ENCODE data around the gene CHEK2.

CHEK2 gene

DNA sequence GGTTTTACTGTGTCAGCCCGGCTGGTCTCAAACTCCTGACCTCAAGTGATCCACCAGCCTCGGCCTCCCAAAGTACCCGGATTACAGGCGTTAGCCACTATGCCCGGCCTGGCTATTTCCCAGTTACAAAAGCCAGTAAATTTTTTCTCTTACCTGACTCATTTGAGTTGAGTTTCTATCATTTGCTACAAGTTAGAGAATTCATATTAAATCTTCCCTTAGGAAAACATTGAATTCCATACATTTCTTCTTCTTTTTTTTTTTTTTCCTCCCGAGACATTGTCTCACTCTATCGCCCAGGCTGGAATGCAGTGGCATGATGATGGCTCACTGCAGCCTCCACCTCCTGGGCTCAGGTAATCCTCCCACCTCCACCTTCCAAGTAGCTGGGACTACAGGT is 26.0 kb downstream of the CHEK2 start:
- no peak for TF ChIP-seq GABPA (IDR thresholded peaks at IDR 0.05; ENCODE audit: low read depth)
- TF ChIP-seq SPI1 (IDR thresholded peaks at IDR 0.05; ENCODE audit: borderline replicate concordance, low read depth), result no peak
- TF ChIP-seq, protein P1, sequence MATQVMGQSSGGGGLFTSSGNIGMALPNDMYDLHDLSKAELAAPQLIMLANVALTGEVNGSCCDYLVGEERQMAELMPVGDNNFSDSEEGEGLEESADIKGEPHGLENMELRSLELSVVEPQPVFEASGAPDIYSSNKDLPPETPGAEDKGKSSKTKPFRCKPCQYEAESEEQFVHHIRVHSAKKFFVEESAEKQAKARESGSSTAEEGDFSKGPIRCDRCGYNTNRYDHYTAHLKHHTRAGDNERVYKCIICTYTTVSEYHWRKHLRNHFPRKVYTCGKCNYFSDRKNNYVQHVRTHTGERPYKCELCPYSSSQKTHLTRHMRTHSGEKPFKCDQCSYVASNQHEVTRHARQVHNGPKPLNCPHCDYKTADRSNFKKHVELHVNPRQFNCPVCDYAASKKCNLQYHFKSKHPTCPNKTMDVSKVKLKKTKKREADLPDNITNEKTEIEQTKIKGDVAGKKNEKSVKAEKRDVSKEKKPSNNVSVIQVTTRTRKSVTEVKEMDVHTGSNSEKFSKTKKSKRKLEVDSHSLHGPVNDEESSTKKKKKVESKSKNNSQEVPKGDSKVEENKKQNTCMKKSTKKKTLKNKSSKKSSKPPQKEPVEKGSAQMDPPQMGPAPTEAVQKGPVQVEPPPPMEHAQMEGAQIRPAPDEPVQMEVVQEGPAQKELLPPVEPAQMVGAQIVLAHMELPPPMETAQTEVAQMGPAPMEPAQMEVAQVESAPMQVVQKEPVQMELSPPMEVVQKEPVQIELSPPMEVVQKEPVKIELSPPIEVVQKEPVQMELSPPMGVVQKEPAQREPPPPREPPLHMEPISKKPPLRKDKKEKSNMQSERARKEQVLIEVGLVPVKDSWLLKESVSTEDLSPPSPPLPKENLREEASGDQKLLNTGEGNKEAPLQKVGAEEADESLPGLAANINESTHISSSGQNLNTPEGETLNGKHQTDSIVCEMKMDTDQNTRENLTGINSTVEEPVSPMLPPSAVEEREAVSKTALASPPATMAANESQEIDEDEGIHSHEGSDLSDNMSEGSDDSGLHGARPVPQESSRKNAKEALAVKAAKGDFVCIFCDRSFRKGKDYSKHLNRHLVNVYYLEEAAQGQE (IDR thresholded peaks at IDR 0.05; ENCODE audit: insufficient replicate concordance, low read depth), result no peak
- no peak for TF ChIP-seq CTCF (IDR thresholded peaks at IDR 0.05; ENCODE audit: insufficient read depth, low read length)
- no peak for TF ChIP-seq POLR2AphosphoS5 (IDR thresholded peaks at IDR 0.05; ENCODE audit: low read depth)
- DNase-seq (ENCODE audit: low read depth in 1 of 2, low spot score in 1 of 2), result no peak

GRCh38 chr22:28714043-28714628 is 27.5 kb downstream of the CHEK2 start:
- TF ChIP-seq, protein P1 (IDR thresholded peaks at IDR 0.05; ENCODE audit: insufficient replicate concordance, low read depth), result no peak
- TF ChIP-seq POLR2AphosphoS5 (IDR thresholded peaks at IDR 0.05; ENCODE audit: low read depth), result no peak
- TF ChIP-seq SPI1 (IDR thresholded peaks at IDR 0.05; ENCODE audit: borderline replicate concordance, low read depth), result no peak
- TF ChIP-seq GABPA (IDR thresholded peaks at IDR 0.05; ENCODE audit: low read depth), result no peak
- no peak for TF ChIP-seq CTCF (IDR thresholded peaks at IDR 0.05; ENCODE audit: insufficient read depth, low read length)
- no peak for DNase-seq (ENCODE audit: low read depth in 1 of 2, low spot score in 1 of 2)
- Histone ChIP-seq H3K27me3 (ENCODE audit: insufficient read depth, poor library complexity, severe bottlenecking) (no peaks in the 10 kb centered on the region), H3K4me3 (replicated peaks; ENCODE audit: insufficient read depth, low read length) (no peak overlapping the region), H3K27ac (replicated peaks) (no peak overlapping the region)

More for the DNA sequence above, 26.0 kb downstream of the CHEK2 start:
- H3K27me3 ChIP-seq (ENCODE audit: insufficient read depth, poor library complexity, severe bottlenecking), result no peaks in the 10 kb centered on the region
- no peak overlapping the region for H3K4me3 ChIP-seq (replicated peaks; ENCODE audit: insufficient read depth, low read length)
- H3K27ac ChIP-seq (replicated peaks), result no peak overlapping the region

- peak in 1 of 2 experiments; percentile 35 for DNase-seq (ENCODE audit: low read depth in 1 of 2, low spot score in 1 of 2)
- no peak overlapping the region for H3K27ac ChIP-seq (replicated peaks)
These were observed 29.5 kb downstream of the CHEK2 start for GRCh38 chr22:28711820-28712777.

More at GRCh38 chr22:28711820-28712777, 29.5 kb downstream of the CHEK2 start:
- Histone ChIP-seq H3K27me3 (ENCODE audit: insufficient read depth, poor library complexity, severe bottlenecking) (no peaks in the 10 kb centered on the region), H3K4me3 (replicated peaks; ENCODE audit: insufficient read depth, low read length) (no peak overlapping the region)
- no peak for TF ChIP-seq POLR2AphosphoS5 (IDR thresholded peaks at IDR 0.05; ENCODE audit: low read depth)
- TF ChIP-seq, protein P1 (IDR thresholded peaks at IDR 0.05; ENCODE audit: insufficient replicate concordance, low read depth), result no peak
- no peak for TF ChIP-seq SPI1 (IDR thresholded peaks at IDR 0.05; ENCODE audit: borderline replicate concordance, low read depth)
